ENCODE results near the gene MUC6.

Gene MUC6

DNA sequence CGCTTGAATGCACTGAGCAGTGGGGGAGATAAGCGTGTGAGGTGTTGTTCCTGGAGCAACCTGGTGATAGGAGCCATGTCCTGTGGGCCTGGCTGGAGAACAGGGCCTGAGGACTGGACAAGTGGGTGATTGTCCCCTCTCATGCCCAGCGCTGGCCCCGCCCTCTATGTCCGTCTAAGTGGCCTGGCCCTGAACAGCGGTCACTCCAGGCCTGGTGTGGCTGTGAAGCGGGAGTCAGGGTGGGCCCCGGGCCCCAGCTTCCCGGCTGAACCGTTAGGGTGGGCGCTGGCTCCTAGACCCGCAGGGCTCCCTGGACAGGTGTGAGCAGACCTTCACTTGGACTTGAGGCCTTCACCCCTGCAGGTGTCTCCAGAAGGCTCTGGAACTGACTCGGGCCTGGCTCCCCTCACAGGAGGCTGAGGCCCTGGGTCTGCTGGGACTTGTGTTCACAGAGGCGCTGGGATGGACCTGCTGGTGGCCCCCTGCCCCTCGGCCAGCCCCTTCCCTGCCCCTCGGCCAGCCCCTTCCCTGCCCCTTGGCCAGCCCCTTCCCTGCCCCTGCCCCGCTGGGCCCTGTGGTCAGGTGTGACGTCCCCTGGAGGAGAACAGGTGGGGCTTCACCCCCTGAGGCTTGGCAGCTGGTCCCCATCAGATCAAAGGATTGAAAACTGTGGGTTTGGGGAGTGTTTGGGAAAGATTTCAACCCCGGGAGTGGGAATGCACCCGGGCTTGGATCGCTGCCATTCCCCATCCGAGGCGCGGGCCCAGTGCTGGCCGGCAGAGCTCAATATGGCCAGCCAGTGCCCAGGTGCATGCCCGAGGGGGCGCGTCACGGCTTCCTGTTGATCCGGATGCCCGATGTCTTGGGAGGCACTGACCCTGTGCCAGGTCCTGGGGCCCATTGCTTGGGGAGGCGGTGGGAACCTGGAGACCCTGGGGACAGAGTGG, 3.2 kb upstream of the MUC6 start:
- Histone ChIP-seq H3K4me1 (ENCODE audit: control insufficient read depth, insufficient read depth, low read length) (no peaks in the 10 kb centered on the region), H3K9me3 (ENCODE audit: control insufficient read depth, insufficient read depth, low read depth, low read length) (no peaks in the 10 kb centered on the region), H3K27me3 (ENCODE audit: control insufficient read depth, insufficient read depth, low read length) (no peaks in the 10 kb centered on the region), H3K36me3 (ENCODE audit: control insufficient read depth, insufficient read depth, low read length) (no peaks in the 10 kb centered on the region), H3K9ac (ENCODE audit: low read length) (no peak overlapping the region), H3K27ac (ENCODE audit: low read depth, low read length) (no peak overlapping the region), H3K4me3 (ENCODE audit: low read depth, low read length) (no peak overlapping the region)

DNA sequence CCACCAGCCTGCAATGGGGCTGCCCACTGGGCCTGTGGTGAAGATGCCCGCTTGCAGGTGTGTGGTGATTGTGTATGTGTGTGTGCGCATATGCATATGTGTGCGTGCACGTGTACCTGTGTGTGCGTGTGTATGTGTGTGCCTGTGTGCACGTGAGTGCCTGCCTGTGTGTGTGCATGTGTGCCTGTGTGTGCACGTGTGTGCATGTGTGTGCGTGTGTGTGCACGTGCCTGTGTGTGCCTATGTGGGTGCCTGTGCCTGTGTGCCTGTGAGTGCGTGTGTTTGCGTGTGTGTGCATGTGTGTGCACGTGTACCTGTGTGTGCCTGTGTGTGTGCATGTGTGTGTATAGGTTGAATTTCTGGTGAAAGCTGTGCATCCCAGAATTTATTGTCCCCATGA, 2.4 kb upstream of the MUC6 start:
- no peaks in the 10 kb centered on the region for H3K9me3 ChIP-seq (ENCODE audit: control insufficient read depth, insufficient read depth, low read depth, low read length)
- H3K4me1 ChIP-seq (ENCODE audit: control insufficient read depth, insufficient read depth, low read length) = no peaks in the 10 kb centered on the region
- no peak overlapping the region for H3K4me3 ChIP-seq (ENCODE audit: low read depth, low read length)
- H3K27me3 ChIP-seq (ENCODE audit: control insufficient read depth, insufficient read depth, low read length) = no peaks in the 10 kb centered on the region
- H3K9ac ChIP-seq (ENCODE audit: low read length) = no peak overlapping the region
- H3K36me3 ChIP-seq (ENCODE audit: control insufficient read depth, insufficient read depth, low read length) = no peaks in the 10 kb centered on the region
- no peak overlapping the region for H3K27ac ChIP-seq (ENCODE audit: low read depth, low read length)

DNA sequence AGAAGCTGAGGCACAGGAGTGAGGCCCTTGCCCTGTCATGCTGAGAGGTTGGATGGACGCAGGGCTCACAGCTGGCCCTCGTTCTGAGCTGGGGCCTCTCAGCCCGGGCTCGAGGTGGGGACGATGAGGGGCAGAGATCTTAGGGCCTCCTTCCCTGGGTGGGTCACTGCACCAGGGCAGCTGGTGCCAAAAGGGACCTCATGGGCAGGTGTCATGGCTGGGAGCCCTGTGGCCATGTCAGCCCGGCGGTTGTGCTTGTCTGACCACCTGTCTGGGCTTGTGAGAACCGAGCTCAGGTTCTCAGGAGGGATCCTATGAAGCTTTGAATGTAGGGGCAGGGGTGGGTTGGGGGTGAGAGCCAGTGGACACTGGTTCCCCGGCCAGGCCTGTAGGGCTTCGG, 1.8 kb upstream of the MUC6 start:
- no peak overlapping the region for H3K4me3 ChIP-seq (ENCODE audit: low read depth, low read length)
- no peak overlapping the region for H3K27ac ChIP-seq (ENCODE audit: low read depth, low read length)
- no peaks in the 10 kb centered on the region for H3K27me3 ChIP-seq (ENCODE audit: control insufficient read depth, insufficient read depth, low read length)
- no peaks in the 10 kb centered on the region for H3K9me3 ChIP-seq (ENCODE audit: control insufficient read depth, insufficient read depth, low read depth, low read length)
- H3K9ac ChIP-seq (ENCODE audit: low read length) = no peak overlapping the region
- H3K4me1 ChIP-seq (ENCODE audit: control insufficient read depth, insufficient read depth, low read length) = no peaks in the 10 kb centered on the region
- H3K36me3 ChIP-seq (ENCODE audit: control insufficient read depth, insufficient read depth, low read length) = no peaks in the 10 kb centered on the region

DNA sequence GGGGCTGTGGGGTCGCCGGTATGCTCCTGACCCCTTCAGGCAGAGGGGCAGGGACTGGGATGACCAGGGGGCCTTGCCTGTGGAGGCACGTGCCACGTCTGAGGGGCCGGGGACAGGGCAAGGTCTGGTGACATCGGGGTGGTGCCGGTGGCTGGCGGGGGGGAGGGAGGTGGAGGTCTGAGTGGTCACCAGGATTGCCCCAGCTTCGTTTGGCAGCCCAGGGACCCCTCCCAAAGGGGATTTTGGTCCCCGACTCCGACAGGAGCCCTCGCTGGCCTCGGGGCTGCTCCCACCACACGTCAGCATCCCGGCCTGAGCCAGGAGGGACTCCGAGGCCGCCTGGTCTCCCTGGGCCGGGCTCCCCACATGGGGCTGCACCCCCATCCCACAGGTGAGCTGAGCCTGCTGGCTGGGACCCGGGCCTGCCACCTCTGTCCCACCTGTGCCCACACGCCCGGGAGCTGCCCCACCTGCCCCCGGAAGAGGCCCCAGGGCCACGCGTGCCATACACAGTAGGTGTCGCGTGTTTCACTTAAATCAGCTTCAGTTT, 1.1 kb upstream of the MUC6 start:
- no peak overlapping the region for H3K4me3 ChIP-seq (ENCODE audit: low read depth, low read length)
- H3K36me3 ChIP-seq (ENCODE audit: control insufficient read depth, insufficient read depth, low read length) = no peaks in the 10 kb centered on the region
- no peaks in the 10 kb centered on the region for H3K4me1 ChIP-seq (ENCODE audit: control insufficient read depth, insufficient read depth, low read length)
- H3K27me3 ChIP-seq (ENCODE audit: control insufficient read depth, insufficient read depth, low read length) = no peaks in the 10 kb centered on the region
- H3K9me3 ChIP-seq (ENCODE audit: control insufficient read depth, insufficient read depth, low read depth, low read length) = no peaks in the 10 kb centered on the region
- no peak overlapping the region for H3K27ac ChIP-seq (ENCODE audit: low read depth, low read length)
- H3K9ac ChIP-seq (ENCODE audit: low read length) = no peak overlapping the region

DNA sequence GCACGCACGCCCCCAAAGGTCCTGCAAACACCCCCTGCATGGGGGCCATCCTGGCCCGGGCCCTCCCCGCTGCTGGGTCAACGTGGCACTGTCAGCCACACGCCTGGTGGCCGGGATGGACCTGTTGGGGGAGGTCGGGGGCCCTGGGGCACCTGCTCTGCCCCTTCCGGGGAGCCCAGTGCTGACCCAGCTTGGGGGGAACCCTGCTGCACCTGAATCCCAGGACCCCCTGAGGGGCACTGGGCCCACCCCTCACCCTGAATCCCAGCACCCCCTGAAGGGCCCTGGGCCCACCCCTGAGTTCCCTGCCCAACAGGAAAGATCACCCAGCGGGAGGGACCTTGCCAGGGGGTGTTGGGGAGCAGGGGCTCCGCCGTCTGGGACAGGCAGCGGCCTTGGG, 413 bp upstream of the MUC6 start:
- Histone ChIP-seq H3K4me3 (ENCODE audit: low read depth, low read length) (no peak overlapping the region), H3K27me3 (ENCODE audit: control insufficient read depth, insufficient read depth, low read length) (no peaks in the 10 kb centered on the region), H3K27ac (ENCODE audit: low read depth, low read length) (0 out of 2 replicates have a peak overlapping the region, but pooled peaks have one; percentile 18), H3K36me3 (ENCODE audit: control insufficient read depth, insufficient read depth, low read length) (no peaks in the 10 kb centered on the region), H3K4me1 (ENCODE audit: control insufficient read depth, insufficient read depth, low read length) (no peaks in the 10 kb centered on the region), H3K9ac (ENCODE audit: low read length) (no peak overlapping the region), H3K9me3 (ENCODE audit: control insufficient read depth, insufficient read depth, low read depth, low read length) (no peaks in the 10 kb centered on the region)

DNA sequence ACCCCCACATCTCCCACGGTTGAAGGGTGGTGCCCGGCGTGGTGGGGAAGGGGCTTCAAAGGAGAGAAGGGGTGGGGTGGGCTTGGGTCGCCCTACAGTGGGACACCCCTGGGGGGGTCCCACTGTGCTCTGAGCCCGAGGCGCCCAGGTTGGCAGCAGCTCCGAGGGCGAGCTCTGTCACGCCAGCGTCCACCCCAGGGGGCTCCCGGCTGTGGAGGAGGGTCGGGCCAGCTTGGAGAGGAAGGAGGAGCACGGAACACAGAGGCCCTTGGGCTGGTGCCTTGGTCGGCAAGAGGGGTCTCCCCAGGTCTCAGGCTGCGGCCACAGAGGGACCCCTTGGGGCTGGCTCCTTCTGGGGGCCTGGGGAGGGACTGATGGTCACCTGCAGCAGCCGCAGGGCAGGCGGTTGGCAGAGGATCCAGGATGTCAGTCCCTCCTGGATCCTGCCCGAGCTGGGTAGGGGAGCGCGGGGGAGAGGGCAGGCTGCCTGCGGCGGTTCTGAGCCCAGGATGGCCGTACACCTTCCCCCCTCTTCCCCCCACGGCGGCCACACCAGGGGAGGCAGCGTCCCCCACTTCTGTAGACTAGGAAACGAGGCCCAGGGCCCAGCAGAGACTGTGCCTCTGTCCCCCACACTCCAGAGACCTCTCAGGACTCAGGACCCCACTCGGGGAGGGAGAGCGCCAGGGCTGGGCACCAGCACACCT, 788 bp downstream of the MUC6 start:
- H3K27me3 ChIP-seq (ENCODE audit: control insufficient read depth, insufficient read depth, low read length) = no peaks in the 10 kb centered on the region
- no peak overlapping the region for H3K4me3 ChIP-seq (ENCODE audit: low read depth, low read length)
- H3K9ac ChIP-seq (ENCODE audit: low read length) = no peak overlapping the region
- H3K9me3 ChIP-seq (ENCODE audit: control insufficient read depth, insufficient read depth, low read depth, low read length) = no peaks in the 10 kb centered on the region
- H3K4me1 ChIP-seq (ENCODE audit: control insufficient read depth, insufficient read depth, low read length) = no peaks in the 10 kb centered on the region
- no peak overlapping the region for H3K27ac ChIP-seq (ENCODE audit: low read depth, low read length)
- H3K36me3 ChIP-seq (ENCODE audit: control insufficient read depth, insufficient read depth, low read length) = no peaks in the 10 kb centered on the region

DNA sequence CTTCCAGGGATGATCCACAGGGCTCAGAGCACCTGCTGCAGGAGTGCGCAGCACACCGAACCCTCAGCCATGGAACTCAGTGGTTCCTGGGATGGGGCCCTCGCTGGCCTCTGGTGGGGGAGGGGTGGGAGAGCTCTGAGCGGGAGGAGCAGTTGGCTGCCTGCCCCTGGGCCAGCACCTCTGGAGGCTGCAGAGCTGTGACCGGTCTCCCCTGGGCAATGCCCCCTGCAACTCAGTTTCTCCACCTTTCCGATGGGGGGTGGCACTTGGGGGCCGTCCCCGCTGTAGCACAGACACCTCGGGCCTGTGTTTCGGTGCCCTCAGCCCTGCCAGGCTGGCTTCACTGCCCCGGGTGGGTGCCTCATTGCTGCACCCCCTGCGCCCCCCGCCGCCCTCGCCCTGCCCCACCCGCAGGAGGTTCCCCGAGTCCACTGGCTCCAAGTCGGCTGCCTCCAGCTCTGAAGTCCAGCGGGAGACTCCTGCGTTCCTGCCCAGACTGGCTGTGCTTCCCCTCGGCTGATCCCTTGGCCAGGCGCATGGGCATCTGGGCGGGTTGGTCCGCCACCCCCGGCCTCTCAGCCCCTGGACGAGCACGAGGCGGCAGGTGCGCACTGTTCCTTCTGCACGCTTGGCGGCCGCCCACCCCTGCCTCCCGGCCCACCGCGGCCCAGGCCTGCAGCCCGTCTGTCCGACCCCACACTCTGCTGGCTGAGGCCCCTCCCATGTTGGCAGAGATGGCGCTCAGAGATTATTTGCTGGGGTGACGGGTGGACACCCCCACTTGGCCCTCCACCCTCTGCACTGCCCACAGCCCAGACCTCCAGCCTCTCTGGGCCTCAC, 1.8 kb downstream of the MUC6 start:
- Histone ChIP-seq H3K9me3 (ENCODE audit: control insufficient read depth, insufficient read depth, low read depth, low read length) (no peaks in the 10 kb centered on the region), H3K4me3 (ENCODE audit: low read depth, low read length) (no peak overlapping the region), H3K27me3 (ENCODE audit: control insufficient read depth, insufficient read depth, low read length) (no peaks in the 10 kb centered on the region), H3K4me1 (ENCODE audit: control insufficient read depth, insufficient read depth, low read length) (no peaks in the 10 kb centered on the region), H3K36me3 (ENCODE audit: control insufficient read depth, insufficient read depth, low read length) (no peaks in the 10 kb centered on the region), H3K9ac (ENCODE audit: low read length) (no peak overlapping the region), H3K27ac (ENCODE audit: low read depth, low read length) (no peak overlapping the region)

DNA sequence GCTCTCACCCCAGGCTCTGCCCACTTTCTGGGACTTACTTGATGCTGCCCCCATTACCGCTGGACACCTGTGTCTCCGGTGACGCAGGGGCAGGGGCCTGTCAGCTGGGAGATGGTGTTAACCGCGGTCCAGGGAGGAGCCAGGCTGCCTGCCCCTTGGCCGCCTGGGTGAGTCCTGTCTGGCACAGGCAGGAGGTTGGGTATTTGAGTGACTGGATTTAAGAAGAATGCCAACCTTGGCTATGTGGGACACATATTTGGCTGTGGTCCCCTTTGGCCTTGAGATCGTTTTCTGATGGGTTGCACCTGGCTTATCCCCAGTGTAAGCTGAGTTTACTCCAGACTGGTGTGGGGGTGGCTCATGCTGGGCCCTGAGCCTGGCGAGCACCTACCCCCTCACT, 2.5 kb downstream of the MUC6 start:
- no peak overlapping the region for H3K9ac ChIP-seq (ENCODE audit: low read length)
- no peaks in the 10 kb centered on the region for H3K36me3 ChIP-seq (ENCODE audit: control insufficient read depth, insufficient read depth, low read length)
- H3K27ac ChIP-seq (ENCODE audit: low read depth, low read length) = no peak overlapping the region
- H3K9me3 ChIP-seq (ENCODE audit: control insufficient read depth, insufficient read depth, low read depth, low read length) = no peaks in the 10 kb centered on the region
- no peaks in the 10 kb centered on the region for H3K4me1 ChIP-seq (ENCODE audit: control insufficient read depth, insufficient read depth, low read length)
- H3K4me3 ChIP-seq (ENCODE audit: low read depth, low read length) = no peak overlapping the region
- H3K27me3 ChIP-seq (ENCODE audit: control insufficient read depth, insufficient read depth, low read length) = no peaks in the 10 kb centered on the region

DNA sequence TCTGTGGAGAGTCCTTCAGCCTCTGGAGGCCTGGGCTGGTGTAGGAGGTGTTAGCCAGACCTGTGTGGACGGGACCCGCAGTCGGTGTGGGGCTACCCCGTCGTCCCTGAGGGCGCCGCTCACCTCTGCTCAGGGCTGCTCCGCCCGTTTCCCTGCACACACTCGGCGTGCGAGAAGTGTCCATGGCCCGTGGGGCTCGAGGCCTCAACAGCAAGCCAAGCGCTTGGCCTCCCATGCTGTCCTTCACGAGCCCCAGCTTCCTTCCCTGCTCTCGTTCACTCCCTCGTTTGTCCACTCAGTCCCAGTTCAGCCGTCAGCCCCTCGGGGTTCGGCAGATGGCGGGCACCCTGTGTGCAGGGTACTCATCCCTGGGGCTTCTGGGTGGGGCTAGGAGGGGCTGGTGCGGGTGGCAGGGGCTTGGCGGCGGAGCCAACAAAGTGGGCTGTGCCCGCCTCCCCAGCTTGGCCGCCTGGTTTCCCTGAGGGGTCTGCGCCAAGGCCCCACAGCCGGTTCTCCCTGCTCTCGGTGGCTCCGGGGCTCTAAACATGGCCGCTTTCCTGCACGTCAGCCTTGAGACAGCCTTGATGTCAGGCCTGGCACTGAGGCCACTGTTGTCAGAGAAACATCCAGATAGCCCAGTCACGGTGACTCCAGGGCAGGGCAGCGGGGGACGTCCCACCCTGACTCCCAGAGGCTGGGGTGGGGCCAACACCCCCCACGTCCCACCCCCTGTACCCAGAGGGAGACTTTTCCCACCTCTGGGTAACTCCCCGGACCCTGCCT, 3.3 kb downstream of the MUC6 start:
- Histone ChIP-seq H3K9me3 (ENCODE audit: control insufficient read depth, insufficient read depth, low read depth, low read length) (no peaks in the 10 kb centered on the region), H3K27me3 (ENCODE audit: control insufficient read depth, insufficient read depth, low read length) (no peaks in the 10 kb centered on the region), H3K27ac (ENCODE audit: low read depth, low read length) (no peak overlapping the region), H3K4me1 (ENCODE audit: control insufficient read depth, insufficient read depth, low read length) (no peaks in the 10 kb centered on the region), H3K36me3 (ENCODE audit: control insufficient read depth, insufficient read depth, low read length) (no peaks in the 10 kb centered on the region), H3K4me3 (ENCODE audit: low read depth, low read length) (no peak overlapping the region), H3K9ac (ENCODE audit: low read length) (no peak overlapping the region)

DNA sequence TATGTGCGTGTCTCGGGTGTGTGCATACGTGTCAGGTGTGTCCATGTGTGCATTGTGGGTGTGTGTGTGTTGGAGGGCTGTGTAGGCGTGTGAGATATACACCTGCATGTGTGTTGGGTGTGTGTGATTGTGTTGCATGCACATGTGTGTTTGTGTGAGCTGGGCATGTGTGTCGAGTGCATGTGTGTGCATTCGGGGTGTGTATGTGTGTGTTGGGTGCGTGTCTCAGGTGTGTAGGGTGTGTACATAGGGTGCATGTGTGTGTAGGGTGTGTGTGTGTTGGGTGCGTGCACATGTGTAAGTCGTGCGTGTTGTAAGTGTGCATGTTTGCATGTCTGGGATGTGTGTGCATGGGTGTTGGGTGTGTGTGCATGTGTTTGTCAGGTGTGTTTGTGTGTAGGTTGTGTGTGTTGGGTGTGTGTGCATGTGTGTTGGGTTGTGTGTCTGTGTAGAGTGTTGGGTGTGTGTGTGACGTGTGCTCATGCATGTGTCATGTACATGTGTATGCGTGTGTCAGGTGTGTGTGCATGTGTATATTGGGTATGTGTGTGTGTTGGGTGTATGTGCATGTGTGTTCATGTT, 4.1 kb downstream of the MUC6 start:
- H3K27me3 ChIP-seq (ENCODE audit: control insufficient read depth, insufficient read depth, low read length) = no peaks in the 10 kb centered on the region
- H3K9ac ChIP-seq (ENCODE audit: low read length) = no peak overlapping the region
- H3K4me1 ChIP-seq (ENCODE audit: control insufficient read depth, insufficient read depth, low read length) = no peaks in the 10 kb centered on the region
- no peaks in the 10 kb centered on the region for H3K36me3 ChIP-seq (ENCODE audit: control insufficient read depth, insufficient read depth, low read length)
- no peaks in the 10 kb centered on the region for H3K9me3 ChIP-seq (ENCODE audit: control insufficient read depth, insufficient read depth, low read depth, low read length)
- no peak overlapping the region for H3K4me3 ChIP-seq (ENCODE audit: low read depth, low read length)
- H3K27ac ChIP-seq (ENCODE audit: low read depth, low read length) = no peak overlapping the region

Data from HUES6 (cell line).